ENCODE data around the gene TTC7B. TPM values are rescaled to one million over a fixed set of nuclear protein-coding genes. Genes with fewer than 3 reads are reported as not detected.

Gene TTC7B
- total and polyA plus RNA-seq, 10 of the 15 experiments (the other 5 are each of a cell fraction or from before 2014, with no cell fraction given) = under 0.01 to 1.1 (median 0.26) TPM; not detected in 2

DNA sequence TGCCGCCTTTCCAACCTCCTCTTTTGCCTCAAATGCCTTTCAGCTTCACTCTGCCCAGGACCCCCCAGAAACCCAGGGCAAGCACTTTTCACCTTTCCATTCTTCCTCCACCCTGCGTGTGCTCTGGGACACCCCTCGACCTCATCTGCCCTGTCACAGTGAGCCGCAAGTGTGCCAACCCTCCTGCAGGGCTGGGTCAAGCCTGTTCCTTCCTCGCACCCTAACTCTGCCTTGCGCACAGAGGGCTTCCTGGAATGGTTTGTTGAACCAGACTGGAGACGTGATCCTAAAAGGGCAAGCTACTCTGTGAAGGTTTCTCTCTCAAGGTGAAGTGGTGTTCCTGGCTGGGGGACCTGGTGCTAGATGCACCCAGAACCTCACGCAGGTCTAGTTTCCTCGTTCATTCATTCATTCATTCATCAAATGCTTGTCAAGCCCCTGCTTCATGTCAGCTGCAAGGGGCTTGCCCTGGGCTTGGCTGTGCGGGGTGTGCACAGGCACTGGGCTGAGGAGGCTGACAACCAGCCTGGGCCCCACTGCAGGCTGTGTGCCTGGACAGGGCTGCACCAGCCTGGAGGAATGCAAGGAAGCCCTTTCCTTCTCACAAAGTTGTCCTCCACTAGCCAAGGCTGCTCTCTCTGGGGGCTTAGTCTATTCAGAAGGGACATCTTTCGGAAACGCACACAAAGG, 232.2 kb downstream of the TTC7B start:
- no peaks in the 10 kb centered on the region for H3K36me3 ChIP-seq (ENCODE audit: control insufficient read depth in 2 of 2, insufficient read depth in 2 of 2, low read length in 1 of 2)

More for the DNA sequence above, 232.2 kb downstream of the TTC7B start:
- no peak overlapping the region for H2AFZ ChIP-seq (ENCODE audit: control insufficient read depth, low read depth, low read length)
- ATAC-seq = no peak
- in situ Hi-C loops (cut with MboI) (no loop called here), intact Hi-C loops (cut with micrococcal nuclease; ENCODE audit: unreplicated experiment) (no loop called here)
- no peaks in the 10 kb centered on the region for H3K4me1 ChIP-seq (ENCODE audit: control insufficient read depth, insufficient read depth, low read length)
- H3K4me2 ChIP-seq (ENCODE audit: control insufficient read depth, insufficient read depth) = no peak overlapping the region
- 33% methylated on average over 12 of the region's 12 CpGs for WGBS (ENCODE audit: insufficient coverage, insufficient replicate concordance, low lambda C conversion rate, missing lambda C conversion rate)
- no peak overlapping the region for H3K27ac ChIP-seq (ENCODE audit: control insufficient read depth, insufficient read depth)
- ChIA-PET CTCF (no interaction called here), SMC1A (ENCODE audit: uncharacterized antibody, unreplicated experiment) (no interaction called here), POLR2A (no interaction called here), RAD21 (ENCODE audit: unreplicated experiment) (no interaction called here)
- no peaks in the 10 kb centered on the region for H3K79me2 ChIP-seq (ENCODE audit: control insufficient read depth, insufficient read depth, low read length)
- H3K4me3 ChIP-seq = no peak overlapping the region
- H3K9ac ChIP-seq (ENCODE audit: control insufficient read depth, insufficient read depth, low read length) = no peak overlapping the region
- H4K20me1 ChIP-seq (ENCODE audit: control insufficient read depth, insufficient read depth) = no peaks in the 10 kb centered on the region
- BruUV-seq (replicated peaks) = no TSS peak
- FAIRE-seq = no peak
- H3K9me3 ChIP-seq (replicated peaks; ENCODE audit: control insufficient read depth, insufficient read depth, low read length) = no peaks in the 10 kb centered on the region
- TF ChIP-seq, protein P1, sequence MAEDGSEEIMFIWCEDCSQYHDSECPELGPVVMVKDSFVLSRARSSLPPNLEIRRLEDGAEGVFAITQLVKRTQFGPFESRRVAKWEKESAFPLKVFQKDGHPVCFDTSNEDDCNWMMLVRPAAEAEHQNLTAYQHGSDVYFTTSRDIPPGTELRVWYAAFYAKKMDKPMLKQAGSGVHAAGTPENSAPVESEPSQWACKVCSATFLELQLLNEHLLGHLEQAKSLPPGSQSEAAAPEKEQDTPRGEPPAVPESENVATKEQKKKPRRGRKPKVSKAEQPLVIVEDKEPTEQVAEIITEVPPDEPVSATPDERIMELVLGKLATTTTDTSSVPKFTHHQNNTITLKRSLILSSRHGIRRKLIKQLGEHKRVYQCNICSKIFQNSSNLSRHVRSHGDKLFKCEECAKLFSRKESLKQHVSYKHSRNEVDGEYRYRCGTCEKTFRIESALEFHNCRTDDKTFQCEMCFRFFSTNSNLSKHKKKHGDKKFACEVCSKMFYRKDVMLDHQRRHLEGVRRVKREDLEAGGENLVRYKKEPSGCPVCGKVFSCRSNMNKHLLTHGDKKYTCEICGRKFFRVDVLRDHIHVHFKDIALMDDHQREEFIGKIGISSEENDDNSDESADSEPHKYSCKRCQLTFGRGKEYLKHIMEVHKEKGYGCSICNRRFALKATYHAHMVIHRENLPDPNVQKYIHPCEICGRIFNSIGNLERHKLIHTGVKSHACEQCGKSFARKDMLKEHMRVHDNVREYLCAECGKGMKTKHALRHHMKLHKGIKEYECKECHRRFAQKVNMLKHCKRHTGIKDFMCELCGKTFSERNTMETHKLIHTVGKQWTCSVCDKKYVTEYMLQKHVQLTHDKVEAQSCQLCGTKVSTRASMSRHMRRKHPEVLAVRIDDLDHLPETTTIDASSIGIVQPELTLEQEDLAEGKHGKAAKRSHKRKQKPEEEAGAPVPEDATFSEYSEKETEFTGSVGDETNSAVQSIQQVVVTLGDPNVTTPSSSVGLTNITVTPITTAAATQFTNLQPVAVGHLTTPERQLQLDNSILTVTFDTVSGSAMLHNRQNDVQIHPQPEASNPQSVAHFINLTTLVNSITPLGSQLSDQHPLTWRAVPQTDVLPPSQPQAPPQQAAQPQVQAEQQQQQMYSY (CRISPR knock-in tag; IDR thresholded peaks at IDR 0.05) = no peak
- TF ChIP-seq SIX5 (IDR thresholded peaks at IDR 0.05; ENCODE audit: low read depth, low read length, severe bottlenecking) (no peak), BCL11A (IDR thresholded peaks at IDR 0.05; ENCODE audit: low read depth, low read length) (no peak), PML (IDR thresholded peaks at IDR 0.05; ENCODE audit: low read length) (no peak), SREBF2 (IDR thresholded peaks at IDR 0.05; ENCODE audit: low read length) (no peak), SREBF1 (IDR thresholded peaks at IDR 0.05; ENCODE audit: low read length) (no peak), ESRRA (IDR thresholded peaks at IDR 0.05; ENCODE audit: low read length) (no peak), ZNF24 (IDR thresholded peaks at IDR 0.05) (no peak), KLF5 (IDR thresholded peaks at IDR 0.05; ENCODE audit: partially characterized antibody) (no peak), CBX3 (IDR thresholded peaks at IDR 0.05; ENCODE audit: borderline replicate concordance, low read depth) (no peak)
- peaks cover 0 to 2% of the 10 kb centered on the region in 2 experiments; a peak in 2 of 4 replicates for H3K27me3 ChIP-seq (replicated peaks in 1 of 2; ENCODE audit: control insufficient read depth in 2 of 2, insufficient read depth in 2 of 2, low read length in 1 of 2)
- DNase-seq (ENCODE audit: low read depth, low spot score) = no peak
